Fibroblast of skin of left biceps (primary cell): ENCODE measurements around the gene HNRNPK.
"Not testable (repeated sequence)": the region's sequence is repeated elsewhere in the genome, so short reads cannot be mapped to it uniquely, and the experiment has no call there.

ENCODE experiments used
- DNase-seq, 2 experiments: peaks; one replicate each; pipeline ENCODE4 v3.0.0-alpha.2; 2013; ENCODE audit warnings: low read depth in 2 of 2

HNRNPK gene

GRCh38 chr9:83977196-83977595 lies 2.8 kb downstream of the HNRNPK start:
- DNase-seq = no peak

GRCh38 chr9:83976372-83976771 lies 3.6 kb downstream of the HNRNPK start:
- no peak for DNase-seq

GRCh38 chr9:83975300-83975699 lies 4.7 kb downstream of the HNRNPK start:
- DNase-seq = no peak

- no peak for DNase-seq
Observed at GRCh38 chr9:83972286-83972685, 7.7 kb downstream of the HNRNPK start.

- DNase-seq = no peak
Observed at GRCh38 chr9:83971485-83971884, 8.5 kb downstream of the HNRNPK start.

- no peak for DNase-seq
Observed at GRCh38 chr9:83969602-83970001, 10.4 kb downstream of the HNRNPK start.

GRCh38 chr9:83967073-83967472 lies 12.9 kb downstream of the HNRNPK start:
- no peak for DNase-seq

GRCh38 chr9:83966209-83966582 lies 13.8 kb downstream of the HNRNPK start:
- no peak for DNase-seq

GRCh38 chr9:83965350-83966208 lies 14.4 kb downstream of the HNRNPK start:
- no peak for DNase-seq

- DNase-seq = no peak
Observed at GRCh38 chr9:83964973-83965349, 15.1 kb downstream of the HNRNPK start.

- no peak for DNase-seq
Observed at GRCh38 chr9:83962165-83962564, 17.9 kb downstream of the HNRNPK start.

- DNase-seq = no peak
Observed at GRCh38 chr9:83960991-83961390, 19.0 kb downstream of the HNRNPK start.

- DNase-seq = no peak
Observed at GRCh38 chr9:83959061-83959460, 21.0 kb downstream of the HNRNPK start.

GRCh38 chr9:83957248-83957513 lies 22.8 kb downstream of the HNRNPK start:
- no peak for DNase-seq

- DNase-seq = no peak
Observed at GRCh38 chr9:83956436-83957247, 23.4 kb downstream of the HNRNPK start.

- no peak for DNase-seq
Observed at GRCh38 chr9:83956086-83956435, 24.0 kb downstream of the HNRNPK start.

- DNase-seq = not testable (repeated sequence)
Observed at GRCh38 chr9:83948096-83948495, 31.9 kb downstream of the HNRNPK start.

GRCh38 chr9:83940590-83941303 lies 39.3 kb downstream of the HNRNPK start:
- no peak for DNase-seq

- DNase-seq = no peak
Observed at GRCh38 chr9:83937861-83938455, 42.1 kb downstream of the HNRNPK start.

GRCh38 chr9:83936523-83936922 lies 43.5 kb downstream of the HNRNPK start:
- DNase-seq = no peak

- DNase-seq = no peak
Observed at GRCh38 chr9:83935276-83935935, 44.6 kb downstream of the HNRNPK start.
